Neural progenitor cell (in vitro differentiated cells): ENCODE results near the gene C22orf42. TPM values are rescaled to one million over a fixed set of nuclear protein-coding genes. Genes with fewer than 3 reads are reported as not detected.
A peak's percentile ranks its signal among the peaks of the same experiment; 100 is the strongest.

ENCODE experiments used
- DNase-seq: peaks from one replicate; pipeline ENCODE4 v3.0.0-alpha.2; 2016; ENCODE audit warnings: low spot score
- H2AFZ ChIP-seq: fragments of 200-600 bp; sonication (generic); replicated peaks from 2 replicates; pipeline ENCODE4 v1.6.1; 2016; ENCODE audit warnings: antibody characterized with exemption
- H3F3A ChIP-seq: fragments of 200-600 bp; sonication (generic); 2 replicates; pipeline ENCODE4 v1.6.1; 2016; ENCODE audit warnings: antibody characterized with exemption, low read depth
- H3K27ac ChIP-seq: fragments of 200-600 bp; sonication (generic); 2 replicates; pipeline ENCODE4 v1.5.1; 2016; ENCODE audit warnings: mild to moderate bottlenecking
- H3K27me3 ChIP-seq: fragments of 200-600 bp; sonication (generic); 2 replicates; pipeline ENCODE4 v1.6.1; 2016; ENCODE audit warnings: mild to moderate bottlenecking, moderate library complexity
- H3K36me3 ChIP-seq: fragments of 200-600 bp; sonication (generic); 2 replicates; pipeline ENCODE4 v1.5.1; 2016
- H3K4me1 ChIP-seq: fragments of 200-600 bp; sonication (generic); 2 replicates; pipeline ENCODE4 v1.6.1; 2016; ENCODE audit warnings: mixed run types
- H3K4me2 ChIP-seq: fragments of 200-600 bp; sonication (generic); 2 replicates; pipeline ENCODE4 v1.6.1; 2016
- H3K4me3 ChIP-seq: fragments of 200-600 bp; sonication (generic); 2 replicates; pipeline ENCODE4 v1.5.1; 2016
- H3K79me2 ChIP-seq: fragments of 200-600 bp; sonication (generic); 2 replicates; pipeline ENCODE4 v1.6.1; 2016; ENCODE audit warnings: low read depth
- H3K9ac ChIP-seq: fragments of 200-600 bp; sonication (generic); 2 replicates; pipeline ENCODE4 v1.6.1; 2016
- H3K9me3 ChIP-seq: fragments of 200-600 bp; sonication (generic); 2 replicates; pipeline ENCODE4 v1.5.1; 2016; ENCODE audit warnings: low read depth
- H4K20me1 ChIP-seq: fragments of 200-600 bp; sonication (generic); 2 replicates; pipeline ENCODE4 v1.6.1; 2016; ENCODE audit warnings: low read depth
- H3K27ac Mint-ChIP-seq: 3 replicates; pipeline ENCODE4 v1.8.0; 2021; ENCODE audit warnings: mixed read lengths
- H3K27me3 Mint-ChIP-seq: 2 replicates; pipeline ENCODE4 v1.8.0; 2022; ENCODE audit warnings: low read depth, mild to moderate bottlenecking, inconsistent platforms, moderate library complexity, mixed read lengths; ENCODE audit not compliant: insufficient read depth
- H3K36me3 Mint-ChIP-seq: 3 replicates; pipeline ENCODE4 v1.8.0; 2021; ENCODE audit warnings: mixed read lengths
- H3K4me1 Mint-ChIP-seq: 3 replicates; pipeline ENCODE4 v1.8.0; 2021; ENCODE audit warnings: mixed read lengths
- H3K4me3 Mint-ChIP-seq: 3 replicates; pipeline ENCODE4 v1.8.0; 2021; ENCODE audit warnings: mild to moderate bottlenecking, moderate library complexity, mixed read lengths
- H3K9me3 Mint-ChIP-seq: 3 replicates; pipeline ENCODE4 v1.8.0; 2020; ENCODE audit warnings: mixed read lengths
- CTCF ChIP-seq: fragments of 200-600 bp; sonication (generic); IDR thresholded peaks from 2 replicates; pipeline ENCODE4 v1.5.1; 2017; ENCODE audit warnings: antibody characterized with exemption, mild to moderate bottlenecking
- EZH2 ChIP-seq: fragments of 200-600 bp; sonication (generic); IDR thresholded peaks from 2 replicates; pipeline ENCODE4 v1.6.1; 2017; ENCODE audit warnings: antibody characterized with exemption, mild to moderate bottlenecking, moderate library complexity
- EZH2phosphoT487 ChIP-seq: fragments of 200-600 bp; sonication (generic); IDR thresholded peaks from 2 replicates; pipeline ENCODE4 v1.6.1; 2017; ENCODE audit warnings: antibody characterized with exemption
- total RNA-seq: library from RNA; depleted of rRNA; stranded (reverse); fragments of >200 nt; gene quantifications from 2 replicates; pipeline ENCODE4 v1.2.3, GENCODE V29; 2015; ENCODE audit warnings: low replicate concordance

C22orf42 gene
- total RNA-seq, 1 donor from 2014 or later = not detected

- Histone ChIP-seq H3K79me2 (no peaks in the 10 kb centered on the region), H3K9ac (no peak overlapping the region), H3K36me3 (no peaks in the 10 kb centered on the region), H4K20me1 (no peaks in the 10 kb centered on the region), H2AFZ (peak overlapping the region; percentile 50), H3K27me3 (peaks cover 68% of the 10 kb centered on the region), H3K27ac (no peak overlapping the region), H3K9me3 (no peaks in the 10 kb centered on the region), H3K4me3 (no peak overlapping the region), H3K4me1 (peaks cover 6% of the 10 kb centered on the region), H3F3A (peaks cover 7% of the 10 kb centered on the region), H3K4me2 (peak overlapping the region; percentile 92)
- Mint-ChIP-seq H3K4me1 (peaks cover 19% of the 10 kb centered on the region), H3K27ac (no peak overlapping the region), H3K36me3 (no peaks in the 10 kb centered on the region), H3K4me3 (no peak overlapping the region), H3K27me3 (peaks cover 15% of the 10 kb centered on the region), H3K9me3 (no peaks in the 10 kb centered on the region)
- no peak for DNase-seq
- no peak for TF ChIP-seq CTCF
- TF ChIP-seq EZH2 = no peak
- TF ChIP-seq EZH2phosphoT487 = no peak
Measured at GRCh38 chr22:32202161-32202538, 43.0 kb upstream of the C22orf42 start.

GRCh38 chr22:32200752-32201151 lies 41.6 kb upstream of the C22orf42 start:
- H3K79me2 ChIP-seq = no peaks in the 10 kb centered on the region

GRCh38 chr22:32199961-32200360 lies 40.9 kb upstream of the C22orf42 start:
- Histone ChIP-seq H3K9ac (no peak overlapping the region), H3K27me3 (peaks cover 67% of the 10 kb centered on the region), H3K9me3 (no peaks in the 10 kb centered on the region), H2AFZ (no peak overlapping the region), H3K4me2 (no peak overlapping the region), H3K4me3 (no peak overlapping the region), H3K4me1 (peaks cover 6% of the 10 kb centered on the region), H4K20me1 (no peaks in the 10 kb centered on the region), H3K27ac (no peak overlapping the region), H3K36me3 (no peaks in the 10 kb centered on the region), H3F3A (peaks cover 7% of the 10 kb centered on the region), H3K79me2 (no peaks in the 10 kb centered on the region)
- Mint-ChIP-seq H3K4me3 (no peak overlapping the region), H3K27ac (no peak overlapping the region), H3K9me3 (no peaks in the 10 kb centered on the region), H3K36me3 (no peaks in the 10 kb centered on the region), H3K27me3 (peaks cover 18% of the 10 kb centered on the region), H3K4me1 (peaks cover 9% of the 10 kb centered on the region)
- TF ChIP-seq CTCF (no peak), EZH2phosphoT487 (no peak), EZH2 (no peak)
- DNase-seq = no peak

More at GRCh38 chr22:32200752-32201151, 41.6 kb upstream of the C22orf42 start:
- Mint-ChIP-seq H3K27ac (peak overlapping the region; percentile 94), H3K9me3 (no peaks in the 10 kb centered on the region), H3K36me3 (no peaks in the 10 kb centered on the region), H3K4me3 (no peak overlapping the region), H3K27me3 (peaks cover 19% of the 10 kb centered on the region), H3K4me1 (peaks cover 13% of the 10 kb centered on the region)
- no peak overlapping the region for H3K27ac ChIP-seq
- peaks cover 68% of the 10 kb centered on the region for H3K27me3 ChIP-seq
- H3F3A ChIP-seq = peaks cover 7% of the 10 kb centered on the region
- H3K4me2 ChIP-seq = no peak overlapping the region
- no peaks in the 10 kb centered on the region for H3K36me3 ChIP-seq
- no peak overlapping the region for H3K9ac ChIP-seq
- H3K4me3 ChIP-seq = no peak overlapping the region
- H4K20me1 ChIP-seq = no peaks in the 10 kb centered on the region
- DNase-seq = no peak
- H3K4me1 ChIP-seq = peaks cover 6% of the 10 kb centered on the region
- no peaks in the 10 kb centered on the region for H3K9me3 ChIP-seq
- no peak for TF ChIP-seq CTCF
- no peak for TF ChIP-seq EZH2
- TF ChIP-seq EZH2phosphoT487 = no peak
- no peak overlapping the region for H2AFZ ChIP-seq
